ENCODE measurements around the gene GPX2.
A peak's percentile ranks its signal among the peaks of the same experiment; 100 is the strongest.

DNA sequence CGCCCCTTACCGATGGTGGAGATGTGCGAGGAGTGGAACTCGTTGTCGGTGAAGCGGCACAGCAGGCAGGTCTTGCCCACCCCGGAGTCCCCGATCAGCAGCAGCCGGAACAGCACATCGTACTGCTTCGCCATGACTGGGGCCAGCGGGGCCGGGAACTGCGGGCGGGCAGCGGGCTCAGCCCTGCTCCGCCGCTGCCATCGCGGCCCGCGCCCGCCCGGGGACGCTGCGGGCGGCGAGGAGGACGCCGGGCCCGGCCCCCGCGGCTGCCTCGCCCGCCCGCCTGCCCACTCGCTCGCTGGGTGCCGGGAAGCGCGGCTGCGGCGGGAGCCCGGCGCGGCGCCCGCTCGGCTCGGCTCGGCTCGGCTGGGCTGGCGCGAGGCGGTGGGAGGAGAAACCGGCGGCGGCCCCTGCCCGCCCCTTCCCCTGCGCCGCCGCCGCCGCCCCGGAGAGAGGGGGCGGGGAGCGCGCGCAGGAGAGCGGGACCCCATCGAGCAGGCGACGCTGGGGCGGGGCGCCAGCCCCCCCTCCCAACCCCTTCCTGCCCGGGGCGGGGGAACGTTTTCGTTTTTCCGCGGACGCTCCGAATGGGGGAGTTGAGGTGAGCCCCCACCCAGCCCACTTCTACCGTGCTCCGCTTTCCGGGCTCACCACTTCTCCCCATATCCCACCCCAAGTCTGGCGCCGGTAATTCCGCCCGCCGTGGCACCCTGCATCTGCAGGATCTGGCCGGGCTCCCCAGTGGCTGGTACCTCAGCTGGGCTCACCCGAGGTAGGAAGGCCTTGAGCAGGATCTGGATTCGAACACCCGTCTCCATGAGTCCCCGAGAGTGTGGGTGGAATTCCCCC is 29.6 kb upstream of the GPX2 start, which contains the start of gene RAB15:
- TF ChIP-seq, protein P1, sequence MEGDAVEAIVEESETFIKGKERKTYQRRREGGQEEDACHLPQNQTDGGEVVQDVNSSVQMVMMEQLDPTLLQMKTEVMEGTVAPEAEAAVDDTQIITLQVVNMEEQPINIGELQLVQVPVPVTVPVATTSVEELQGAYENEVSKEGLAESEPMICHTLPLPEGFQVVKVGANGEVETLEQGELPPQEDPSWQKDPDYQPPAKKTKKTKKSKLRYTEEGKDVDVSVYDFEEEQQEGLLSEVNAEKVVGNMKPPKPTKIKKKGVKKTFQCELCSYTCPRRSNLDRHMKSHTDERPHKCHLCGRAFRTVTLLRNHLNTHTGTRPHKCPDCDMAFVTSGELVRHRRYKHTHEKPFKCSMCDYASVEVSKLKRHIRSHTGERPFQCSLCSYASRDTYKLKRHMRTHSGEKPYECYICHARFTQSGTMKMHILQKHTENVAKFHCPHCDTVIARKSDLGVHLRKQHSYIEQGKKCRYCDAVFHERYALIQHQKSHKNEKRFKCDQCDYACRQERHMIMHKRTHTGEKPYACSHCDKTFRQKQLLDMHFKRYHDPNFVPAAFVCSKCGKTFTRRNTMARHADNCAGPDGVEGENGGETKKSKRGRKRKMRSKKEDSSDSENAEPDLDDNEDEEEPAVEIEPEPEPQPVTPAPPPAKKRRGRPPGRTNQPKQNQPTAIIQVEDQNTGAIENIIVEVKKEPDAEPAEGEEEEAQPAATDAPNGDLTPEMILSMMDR (IDR thresholded peaks at IDR 0.05) = peak in 2 of 6 experiments; percentile 15 to 44
- no peak for TF ChIP-seq POLR2A (IDR thresholded peaks at IDR 0.05)

All from upper lobe of left lung (tissue), 4 donors.